ENCODE measurements around the gene OAT.

GRCh38 chr10:124351481-124352220 lies 67.1 kb downstream of the OAT start:
- TF ChIP-seq CTCF (IDR thresholded peaks at IDR 0.05) = no peak
- no peak for TF ChIP-seq POLR2A (IDR thresholded peaks at IDR 0.05)
